HG03571 (cell line): ENCODE data around the gene SHISA9.

Experiments used
- ATAC-seq: cut with Tn5 transposase; IDR thresholded peaks from one replicate; pipeline ENCODE4 v1.9.1; 2021; ENCODE audit not compliant: unreplicated experiment

The SHISA9 gene

GRCh38 chr16:13110124-13110796, 208.9 kb downstream of the SHISA9 start:
- ATAC-seq = no peak

- ATAC-seq = no peak
These were observed 210.3 kb downstream of the SHISA9 start for GRCh38 chr16:13111747-13112146.

- ATAC-seq = no peak
These were observed 212.3 kb downstream of the SHISA9 start for GRCh38 chr16:13113741-13114140.

- no peak for ATAC-seq
These were observed 216.7 kb downstream of the SHISA9 start for GRCh38 chr16:13118091-13118490.

- ATAC-seq = no peak
These were observed 218.7 kb downstream of the SHISA9 start for GRCh38 chr16:13120091-13120490.

- no peak for ATAC-seq
These were observed 219.2 kb downstream of the SHISA9 start for GRCh38 chr16:13120557-13120956.

- no peak for ATAC-seq
These were observed 222.6 kb downstream of the SHISA9 start for GRCh38 chr16:13123991-13124390.

- no peak for ATAC-seq
These were observed 225.7 kb downstream of the SHISA9 start for GRCh38 chr16:13127144-13127543.

GRCh38 chr16:13130586-13130985, 229.2 kb downstream of the SHISA9 start:
- no peak for ATAC-seq

- no peak for ATAC-seq
These were observed 233.4 kb downstream of the SHISA9 start for GRCh38 chr16:13134836-13135235.

GRCh38 chr16:13136901-13137300, 235.5 kb downstream of the SHISA9 start:
- ATAC-seq = no peak

- ATAC-seq = no peak
These were observed 237.1 kb downstream of the SHISA9 start for GRCh38 chr16:13138528-13138927.

GRCh38 chr16:13139661-13140241, 238.4 kb downstream of the SHISA9 start:
- ATAC-seq = no peak

GRCh38 chr16:13143551-13143950, 242.2 kb downstream of the SHISA9 start:
- no peak for ATAC-seq

GRCh38 chr16:13146829-13147228, 245.4 kb downstream of the SHISA9 start:
- no peak for ATAC-seq

GRCh38 chr16:13148294-13148693, 246.9 kb downstream of the SHISA9 start:
- no peak for ATAC-seq

- ATAC-seq = no peak
These were observed 247.4 kb downstream of the SHISA9 start for GRCh38 chr16:13148836-13149235.

- ATAC-seq = no peak
These were observed 248.9 kb downstream of the SHISA9 start for GRCh38 chr16:13150181-13150885.

- no peak for ATAC-seq
These were observed 252.3 kb downstream of the SHISA9 start for GRCh38 chr16:13153696-13154095.

GRCh38 chr16:13154799-13155198, 253.4 kb downstream of the SHISA9 start:
- ATAC-seq = no peak

GRCh38 chr16:13155377-13155776, 254.0 kb downstream of the SHISA9 start:
- no peak for ATAC-seq

- ATAC-seq = no peak
These were observed 254.4 kb downstream of the SHISA9 start for GRCh38 chr16:13155780-13156179.
